ENCODE data around the gene FGA.

- TF ChIP-seq POLR2A (IDR thresholded peaks at IDR 0.05; ENCODE audit: low read depth, low read length) (no peak), TAF1 (IDR thresholded peaks at IDR 0.05; ENCODE audit: low read depth, low read length) (no peak), POLR2AphosphoS5 (IDR thresholded peaks at IDR 0.05; ENCODE audit: low read depth, low read length) (no peak), SPI1 (IDR thresholded peaks at IDR 0.05; ENCODE audit: low read depth, low read length) (no peak), PAX5 (IDR thresholded peaks at IDR 0.05; ENCODE audit: insufficient read depth, low read length, severe bottlenecking) (no peak), POU2F2 (IDR thresholded peaks at IDR 0.05; ENCODE audit: low read depth, low read length) (no peak)
Measured at GRCh38 chr4:154634058-154634457, 43.5 kb upstream of the FGA start.

Measured in GM12891 (cell line).